HepG2 (cell line): Measurements from ENCODE around the gene DYNC2LI1. TPM values are rescaled to one million over a fixed set of nuclear protein-coding genes. Genes with fewer than 3 reads are reported as not detected.
A peak's percentile ranks its signal among the peaks of the same experiment; 100 is the strongest.

Source experiments
- ATAC-seq: fragments of 200-7000 bp; cut with Tn5 transposase; 3 replicates; pipeline ENCODE4 v1.9.1; 2020; ENCODE audit warnings: mild to moderate bottlenecking, moderate library complexity
- BruUV-seq: library from RNA; stranded (reverse); fragments of 400-500 nt; replicated peaks from 2 replicates; lab custom pipeline; 2021; lab: Mats Ljungman, UMichigan
- CTCF ChIA-PET: fragments of 300-600 bp; formaldehyde crosslinking; extraction: SDS; loops from one replicate; lab custom pipeline; 2021; ENCODE audit warnings: low total read pairs, inconsistent platforms, low intra/inter-chr PET ratio; lab: Yijun Ruan, JAX
- POLR2A ChIA-PET: fragments of 350-600 bp; sonication (Branson Sonifier 250); formaldehyde crosslinking; loops from one replicate; lab custom pipeline; 2020; ENCODE audit warnings: antibody characterized with exemption, inconsistent platforms; lab: Yijun Ruan, JAX
- DNase-seq: peaks from one replicate; pipeline ENCODE4 v3.0.0-alpha.2; 2015; ENCODE audit warnings: low spot score
- FAIRE-seq: peaks from 3 replicates; lab custom pipeline; 2011; peaks lifted over from hg19 to GRCh38; lab: Jason Lieb, UNC
- H2AFZ ChIP-seq: one replicate; pipeline ENCODE4 v1.6.1; 2011; ENCODE audit warnings: low read length, inconsistent platforms
- H3K27ac ChIP-seq: fragments of 300-600 bp; 3 replicates; pipeline ENCODE4 v1.8.0; 2011; ENCODE audit warnings: mixed run types, mild to moderate bottlenecking, mixed read lengths, low read length, inconsistent platforms; ENCODE audit not compliant: insufficient read depth; ENCODE audit errors: extremely low read length
- H3K27me3 ChIP-seq, 2 experiments: fragments of 200-600 bp in 1 of 2; 2 replicates in 1 of 2; 3 replicates in 1 of 2; pipeline versions ENCODE4 v1.6.0 to v1.8.0; 2011; ENCODE audit warnings: low read length in 2 of 2, mild to moderate bottlenecking in 2 of 2, moderate library complexity in 2 of 2, inconsistent platforms in 1 of 2; ENCODE audit not compliant: insufficient read depth in 2 of 2, control insufficient read depth in 1 of 2
- H3K36me3 ChIP-seq, 2 experiments: fragments of 200-600 bp in 1 of 2; replicated peaks in 1 of 2; 2 replicates in 1 of 2; 3 replicates in 1 of 2; pipeline versions ENCODE4 v1.5.1 to v1.8.0; 2011; ENCODE audit warnings: low read length in 2 of 2, inconsistent platforms in 1 of 2; ENCODE audit not compliant: insufficient read depth in 2 of 2, control insufficient read depth in 1 of 2
- H3K4me1 ChIP-seq: 2 replicates; pipeline ENCODE4 v1.5.1; 2012; ENCODE audit warnings: low read length, inconsistent platforms; ENCODE audit not compliant: insufficient read depth
- H3K4me2 ChIP-seq: 2 replicates; pipeline ENCODE4 v1.6.0; 2011; ENCODE audit warnings: low read depth, low read length, inconsistent platforms
- H3K4me3 ChIP-seq, 3 experiments: fragments of 200-600 bp in 1 of 3; sonication (generic), shearing (Covaris generic) in 1 of 3; replicated peaks in 1 of 3; 2 replicates each; pipeline ENCODE4 v1.5.1; 2011 to 2016; ENCODE audit warnings: low read length in 3 of 3, inconsistent platforms in 2 of 3, low read depth in 2 of 3, mild to moderate bottlenecking in 2 of 3, control low read depth in 1 of 3, mixed read lengths in 1 of 3; ENCODE audit not compliant: insufficient read depth in 1 of 3
- H3K79me2 ChIP-seq: one replicate; pipeline ENCODE4 v1.6.1; 2011; ENCODE audit warnings: low read length, inconsistent platforms; ENCODE audit not compliant: insufficient read depth
- H3K9ac ChIP-seq: 2 replicates; pipeline ENCODE4 v1.6.0; 2011; ENCODE audit warnings: mild to moderate bottlenecking, low read depth, low read length, inconsistent platforms; ENCODE audit not compliant: insufficient read depth
- H3K9me3 ChIP-seq: 2 replicates; pipeline ENCODE4 v1.5.1; 2012; ENCODE audit warnings: mild to moderate bottlenecking, low read length
- H4K20me1 ChIP-seq: 2 replicates; pipeline ENCODE4 v1.6.0; 2011; ENCODE audit warnings: inconsistent platforms, mild to moderate bottlenecking, low read length, moderate library complexity; ENCODE audit not compliant: insufficient read depth
- ARID5B ChIP-seq: IDR thresholded peaks from 2 replicates; pipeline ENCODE4 v1.4.0; 2020; ENCODE audit warnings: mild to moderate bottlenecking, missing genetic modification reagents
- EZH2 ChIP-seq: conservative IDR thresholded peaks from 2 replicates; pipeline ENCODE4 v1.6.1; 2012; ENCODE audit warnings: mild to moderate bottlenecking, low read depth, low read length, moderate library complexity
- TOE1 ChIP-seq: sonication (generic); formaldehyde crosslinking; IDR thresholded peaks from 2 replicates; pipeline ENCODE4 v1.4.0; 2020; ENCODE audit warnings: mild to moderate bottlenecking, missing genetic modification reagents
- ZNF235 ChIP-seq: sonication (generic); formaldehyde crosslinking; IDR thresholded peaks from 2 replicates; pipeline ENCODE4 v1.8.1; 2023; ENCODE audit warnings: mild to moderate bottlenecking, missing genetic modification reagents, borderline replicate concordance
- ZNF672 ChIP-seq: sonication (generic); formaldehyde crosslinking; IDR thresholded peaks from 2 replicates; pipeline ENCODE4 v1.8.1; 2022; ENCODE audit warnings: missing genetic modification reagents
- WGBS: methylation state at CpG from one replicate; pipeline ENCODE4 v1.1.6; 2017; ENCODE audit warnings: low lambda C conversion rate; 5-methylcytosine and 5-hydroxymethylcytosine counted together
- in situ Hi-C: cut with HindIII; loops from 2 replicates; pipeline ENCODE4 v1.10.0; 2017; ENCODE audit warnings: low pct_unique_long_range_greater_than_20kb; ENCODE audit not compliant: extremely low pct_ligation_motif_present
- intact Hi-C: fragments of 100-400 bp; cut with micrococcal nuclease; formaldehyde crosslinking; loops from one replicate; pipeline ENCODE4 v1.10.0; 2022; ENCODE audit not compliant: unreplicated experiment
- polyA plus RNA-seq, 8 experiments: library from polyadenylated mRNA; depleted of rRNA in 3 of 8; stranded (reverse) in 7 of 8; unstranded in 1 of 8; fragments of >200 nt; fragmentation: Illumina TruSeq in 4 of 8; extraction: Trizol in 4 of 8; gene quantifications; 2 replicates each; pipeline versions ENCODE4 v1.2.1 to v1.2.3, GENCODE V29; 2011 to 2016; ENCODE audit warnings: low read depth in 4 of 8, missing spikeins in 1 of 8, mixed read lengths in 1 of 8; ENCODE audit not compliant: insufficient read depth in 1 of 8
- total RNA-seq, 5 experiments: library from RNA; depleted of rRNA; stranded (reverse); fragments of >200 nt; fragmentation: Illumina TruSeq; extraction: Trizol; gene quantifications; 2 replicates each; pipeline ENCODE4 v1.2.3, GENCODE V29; 2016; ENCODE audit warnings: low read depth in 1 of 5
- TF ChIP-seq, protein P1 (sequence below): sonication (generic); formaldehyde crosslinking; IDR thresholded peaks from 2 replicates; pipeline ENCODE4 v1.4.0; 2020; ENCODE audit warnings: missing genetic modification reagents
- TF ChIP-seq, protein P2 (sequence below): fragments of 450-650 bp; IDR thresholded peaks from 2 replicates; pipeline ENCODE4 v1.6.1; 2016

DYNC2LI1 gene
- total and polyA plus RNA-seq, 2 of the 13 experiments (the other 11 are each of a cell fraction or from before 2014, with no cell fraction given) = 16.9 to 23.2 TPM

- TF ChIP-seq, protein P1, sequence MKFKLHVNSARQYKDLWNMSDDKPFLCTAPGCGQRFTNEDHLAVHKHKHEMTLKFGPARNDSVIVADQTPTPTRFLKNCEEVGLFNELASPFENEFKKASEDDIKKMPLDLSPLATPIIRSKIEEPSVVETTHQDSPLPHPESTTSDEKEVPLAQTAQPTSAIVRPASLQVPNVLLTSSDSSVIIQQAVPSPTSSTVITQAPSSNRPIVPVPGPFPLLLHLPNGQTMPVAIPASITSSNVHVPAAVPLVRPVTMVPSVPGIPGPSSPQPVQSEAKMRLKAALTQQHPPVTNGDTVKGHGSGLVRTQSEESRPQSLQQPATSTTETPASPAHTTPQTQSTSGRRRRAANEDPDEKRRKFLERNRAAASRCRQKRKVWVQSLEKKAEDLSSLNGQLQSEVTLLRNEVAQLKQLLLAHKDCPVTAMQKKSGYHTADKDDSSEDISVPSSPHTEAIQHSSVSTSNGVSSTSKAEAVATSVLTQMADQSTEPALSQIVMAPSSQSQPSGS = 0 out of 2 replicates have a peak, but pooled peaks have one; percentile 27
- TF ChIP-seq ZNF672 (CRISPR knock-in tag) = no peak
- no peak for TF ChIP-seq TOE1
- no peak for TF ChIP-seq EZH2
- peak; percentile 28; the same call in 1 of the 2 replicates for TF ChIP-seq ARID5B (CRISPR knock-in tag)
Measured at GRCh38 chr2:43745457-43745856, 28.4 kb upstream of the DYNC2LI1 start (continued).

- Histone ChIP-seq H3K4me1 (peaks cover 31% of the 10 kb centered on the region), H3K36me3 (no peaks in the 10 kb centered on the region), H3K27me3 (no peaks in the 10 kb centered on the region), H4K20me1 (no peaks in the 10 kb centered on the region), H3K9me3 (no peaks in the 10 kb centered on the region), H3K9ac (no peak overlapping the region), H3K4me2 (no peak overlapping the region), H3K27ac (no peak overlapping the region), H2AFZ (no peak overlapping the region), H3K79me2 (no peaks in the 10 kb centered on the region), H3K4me3 (no peak overlapping the region)
- intact Hi-C loops (no loop called here), in situ Hi-C loops (no loop called here)
- ChIA-PET POLR2A (no interaction called here), CTCF (no interaction called here)
- 35% methylated on average over 5 of the region's 5 CpGs for WGBS
- DNase-seq = no peak
- FAIRE-seq = no peak
- no TSS peak for BruUV-seq
- no peak for ATAC-seq
- TF ChIP-seq ZNF235 = no peak
- TF ChIP-seq, protein P2, sequence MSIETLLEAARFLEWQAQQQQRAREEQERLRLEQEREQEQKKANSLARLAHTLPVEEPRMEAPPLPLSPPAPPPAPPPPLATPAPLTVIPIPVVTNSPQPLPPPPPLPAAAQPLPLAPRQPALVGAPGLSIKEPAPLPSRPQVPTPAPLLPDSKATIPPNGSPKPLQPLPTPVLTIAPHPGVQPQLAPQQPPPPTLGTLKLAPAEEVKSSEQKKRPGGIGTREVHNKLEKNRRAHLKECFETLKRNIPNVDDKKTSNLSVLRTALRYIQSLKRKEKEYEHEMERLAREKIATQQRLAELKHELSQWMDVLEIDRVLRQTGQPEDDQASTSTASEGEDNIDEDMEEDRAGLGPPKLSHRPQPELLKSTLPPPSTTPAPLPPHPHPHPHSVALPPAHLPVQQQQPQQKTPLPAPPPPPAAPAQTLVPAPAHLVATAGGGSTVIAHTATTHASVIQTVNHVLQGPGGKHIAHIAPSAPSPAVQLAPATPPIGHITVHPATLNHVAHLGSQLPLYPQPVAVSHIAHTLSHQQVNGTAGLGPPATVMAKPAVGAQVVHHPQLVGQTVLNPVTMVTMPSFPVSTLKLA = peak; percentile 58
Measured at GRCh38 chr2:43748333-43748732, 25.5 kb upstream of the DYNC2LI1 start.
